SK-N-MC (cell line): Measurements from ENCODE around the gene ASTL.

Source experiments
- EZH2 ChIP-seq: fragments of 200-600 bp; sonication (generic); IDR thresholded peaks from one replicate; pipeline ENCODE4 v1.6.1; 2017; ENCODE audit warnings: antibody characterized with exemption
- FOXP2 ChIP-seq: optimal IDR thresholded peaks from 2 replicates; pipeline ENCODE3; 2011; ENCODE audit warnings: mild to moderate bottlenecking, moderate library complexity; ENCODE audit not compliant: insufficient read depth; ENCODE audit errors: extremely low read length, control extremely low read depth
- POLR2AphosphoS5 ChIP-seq: IDR thresholded peaks from 2 replicates; pipeline ENCODE4 v1.6.1; 2012; ENCODE audit warnings: mild to moderate bottlenecking, low read depth, low read length, borderline replicate concordance

DNA sequence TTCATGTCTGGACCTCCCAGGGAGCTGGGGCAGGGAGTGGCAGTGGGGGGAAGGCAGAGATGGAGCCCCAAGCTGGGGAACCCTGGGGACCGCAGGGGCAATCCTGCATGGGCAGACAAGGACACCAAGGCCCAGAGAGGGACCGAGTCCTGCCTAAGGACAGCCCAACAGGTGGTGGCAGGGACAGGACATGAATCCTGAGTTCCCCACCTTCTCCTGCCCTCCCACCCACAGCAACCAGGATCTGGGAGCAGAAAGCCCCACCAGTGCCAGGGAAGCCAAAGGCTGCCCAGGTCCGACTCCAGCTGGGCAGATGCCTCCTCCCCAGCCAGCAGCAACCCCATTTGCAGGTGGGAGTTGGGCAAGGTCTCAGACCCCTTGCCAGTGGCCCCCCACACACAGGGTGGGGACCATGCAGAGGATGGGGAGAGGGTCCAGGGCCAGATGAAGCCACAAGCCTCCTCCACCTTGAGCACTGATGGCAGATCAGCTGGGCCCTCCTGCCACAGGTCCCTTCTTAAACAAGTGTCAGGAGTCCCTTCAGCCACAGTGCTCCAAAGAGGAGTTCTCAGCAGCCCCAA, 28.3 kb downstream of the ASTL start:
- TF ChIP-seq POLR2AphosphoS5 (no peak), EZH2 (no peak), FOXP2 (no peak)
